ENCODE data around the gene HOXD1. TPM values are rescaled to one million over a fixed set of nuclear protein-coding genes. Genes with fewer than 3 reads are reported as not detected.

The HOXD1 gene
- total RNA-seq, 1 donor from 2014 or later, result 1.2 TPM

- no peak overlapping the region for H3K4me3 ChIP-seq
- intact Hi-C loops (cut with DNase I), result no loop called here
- peaks cover 13% of the 10 kb centered on the region for H3K4me1 ChIP-seq
- DNase-seq (ENCODE audit: extremely low spot score in 2 of 2), result no peak
- peaks cover 5% of the 10 kb centered on the region for H3K27me3 ChIP-seq
- H3K36me3 ChIP-seq, result no peaks in the 10 kb centered on the region
- TF ChIP-seq POLR2AphosphoS5 (IDR thresholded peaks at IDR 0.05; ENCODE audit: insufficient read depth in 1 of 2, low read depth in 1 of 2) (no peak), POLR2A (IDR thresholded peaks at IDR 0.05) (no peak), CTCF (IDR thresholded peaks at IDR 0.05) (no peak)
- H3K27ac ChIP-seq, result no peak overlapping the region
- no peaks in the 10 kb centered on the region for H3K9me3 ChIP-seq
Measured at GRCh38 chr2:176174824-176175708, 13.4 kb upstream of the HOXD1 start.

DNA sequence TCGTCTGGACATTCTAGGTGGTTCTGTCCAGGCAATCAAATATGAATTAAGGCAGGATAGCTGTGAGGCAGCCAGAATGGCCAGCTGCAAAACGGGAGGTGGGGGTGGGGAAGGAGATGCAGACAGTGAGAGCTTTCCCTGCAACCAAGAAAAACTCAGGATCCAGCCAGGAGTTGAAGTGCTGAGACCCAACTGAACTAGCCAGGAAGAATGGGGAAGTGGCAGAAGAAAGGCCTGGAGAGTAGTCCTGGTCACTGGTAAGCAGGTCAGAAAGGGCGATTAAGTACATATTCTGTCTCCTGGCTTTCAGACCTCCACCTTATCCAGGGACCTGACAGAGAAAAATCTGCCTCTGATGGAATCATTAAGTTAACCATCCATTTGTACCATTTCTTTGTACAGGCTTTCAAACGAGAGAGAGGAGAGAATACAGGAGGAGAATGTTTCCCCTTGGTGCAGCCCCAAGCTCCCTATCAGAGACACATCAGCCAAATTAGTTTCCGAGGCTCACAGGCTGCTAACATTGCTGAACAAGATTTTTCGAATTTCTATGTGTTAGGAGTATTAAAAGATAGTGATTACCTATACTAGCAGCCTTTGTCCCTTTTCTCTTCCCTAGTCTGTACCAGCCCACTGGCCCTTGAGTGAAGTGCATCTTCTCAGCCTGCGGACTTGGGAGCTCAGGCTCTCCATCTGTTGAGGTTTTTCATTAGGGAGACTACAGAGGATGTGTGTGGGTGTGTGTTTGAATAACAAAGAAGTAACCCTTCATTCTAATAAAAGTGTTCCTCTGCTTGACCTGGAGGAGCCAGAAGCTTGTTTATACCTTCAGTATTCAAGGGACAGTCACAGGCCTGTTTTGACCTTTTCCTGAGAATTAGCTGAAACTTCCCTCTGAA is 12.5 kb upstream of the HOXD1 start:
- intact Hi-C loops (cut with DNase I), result no loop called here
- DNase-seq (ENCODE audit: extremely low spot score in 2 of 2), result no peak
- TF ChIP-seq POLR2AphosphoS5 (IDR thresholded peaks at IDR 0.05; ENCODE audit: insufficient read depth in 1 of 2, low read depth in 1 of 2) (no peak), CTCF (IDR thresholded peaks at IDR 0.05) (no peak), POLR2A (IDR thresholded peaks at IDR 0.05) (no peak)
- Histone ChIP-seq H3K36me3 (no peaks in the 10 kb centered on the region), H3K27ac (no peak overlapping the region), H3K4me1 (peaks cover 13% of the 10 kb centered on the region), H3K27me3 (peaks cover 5% of the 10 kb centered on the region), H3K9me3 (no peaks in the 10 kb centered on the region), H3K4me3 (no peak overlapping the region)

GRCh38 chr2:176177580-176178037 is 10.9 kb upstream of the HOXD1 start:
- no peak for DNase-seq (ENCODE audit: extremely low spot score in 2 of 2)
- Histone ChIP-seq H3K4me1 (peaks cover 13% of the 10 kb centered on the region), H3K4me3 (peak overlapping the region; percentile 17 to 32), H3K27ac (no peak overlapping the region), H3K36me3 (no peaks in the 10 kb centered on the region), H3K9me3 (no peaks in the 10 kb centered on the region), H3K27me3 (no peaks in the 10 kb centered on the region)
- TF ChIP-seq POLR2A (IDR thresholded peaks at IDR 0.05), result no peak
- TF ChIP-seq POLR2AphosphoS5 (IDR thresholded peaks at IDR 0.05; ENCODE audit: insufficient read depth in 1 of 2, low read depth in 1 of 2), result no peak
- TF ChIP-seq CTCF (IDR thresholded peaks at IDR 0.05), result no peak
- intact Hi-C loops (cut with DNase I), result no loop called here

- no peaks in the 10 kb centered on the region for H3K9me3 ChIP-seq
- no peak for TF ChIP-seq CTCF (IDR thresholded peaks at IDR 0.05)
- TF ChIP-seq POLR2AphosphoS5 (IDR thresholded peaks at IDR 0.05; ENCODE audit: insufficient read depth in 1 of 2, low read depth in 1 of 2), result no peak
- TF ChIP-seq POLR2A (IDR thresholded peaks at IDR 0.05), result no peak
- H3K27ac ChIP-seq, result no peak overlapping the region
- intact Hi-C loops (cut with DNase I), result no loop called here
- H3K36me3 ChIP-seq, result no peaks in the 10 kb centered on the region
- peaks cover 13% of the 10 kb centered on the region for H3K4me1 ChIP-seq
- no peaks in the 10 kb centered on the region for H3K27me3 ChIP-seq
- H3K4me3 ChIP-seq, result peak overlapping the region; percentile 17 to 32
- DNase-seq (ENCODE audit: extremely low spot score in 2 of 2), result no peak
Measured at GRCh38 chr2:176178038-176178756, 10.3 kb upstream of the HOXD1 start.

Measured in vagina (tissue), 2 donors.